Measurements from ENCODE around the gene BPIFB1. TPM values are rescaled to one million over a fixed set of nuclear protein-coding genes. Genes with fewer than 3 reads are reported as not detected.

The BPIFB1 gene
- total RNA-seq, 1 experiment from 2014 or later, result not detected

GRCh38 chr20:33348136-33348937 lies 65.3 kb downstream of the BPIFB1 start:
- no peak for DNase-seq (ENCODE audit: unreplicated experiment)
- H3K27ac Mint-ChIP-seq (ENCODE audit: low read depth, unreplicated experiment), result no peak overlapping the region
- no peaks in the 10 kb centered on the region for H3K4me1 Mint-ChIP-seq (ENCODE audit: insufficient read depth, unreplicated experiment)
- H3K4me3 Mint-ChIP-seq (ENCODE audit: unreplicated experiment), result no peak overlapping the region
- H3K36me3 Mint-ChIP-seq (ENCODE audit: insufficient read depth, unreplicated experiment), result peaks cover 18% of the 10 kb centered on the region
- ChIA-PET POLR2A (no interaction called here), CTCF (interaction anchor here (0.6 kb wide), 2 partner anchors 22 to 923 kb away, joined by 3 to 5 read pairs; no protein-coding TSS in a partner anchor)
- TF ChIP-seq CTCF (IDR thresholded peaks at IDR 0.05; ENCODE audit: unreplicated experiment), result no peak
- intact Hi-C loops (cut with micrococcal nuclease), result no loop called here
- H3K9me3 Mint-ChIP-seq (ENCODE audit: unreplicated experiment), result no peaks in the 10 kb centered on the region
- BruUV-seq (replicated peaks), result no TSS peak
- H3K27me3 Mint-ChIP-seq (ENCODE audit: insufficient read depth, unreplicated experiment), result no peaks in the 10 kb centered on the region

GRCh38 chr20:33349493-33349892 lies 66.5 kb downstream of the BPIFB1 start:
- H3K27me3 Mint-ChIP-seq (ENCODE audit: insufficient read depth, unreplicated experiment), result no peaks in the 10 kb centered on the region
- no peak overlapping the region for H3K27ac Mint-ChIP-seq (ENCODE audit: low read depth, unreplicated experiment)
- H3K4me1 Mint-ChIP-seq (ENCODE audit: insufficient read depth, unreplicated experiment), result no peaks in the 10 kb centered on the region
- H3K4me3 Mint-ChIP-seq (ENCODE audit: unreplicated experiment), result no peak overlapping the region
- TF ChIP-seq CTCF (IDR thresholded peaks at IDR 0.05; ENCODE audit: unreplicated experiment), result no peak
- H3K36me3 Mint-ChIP-seq (ENCODE audit: insufficient read depth, unreplicated experiment), result peaks cover 27% of the 10 kb centered on the region
- H3K9me3 Mint-ChIP-seq (ENCODE audit: unreplicated experiment), result no peaks in the 10 kb centered on the region
- BruUV-seq (replicated peaks), result no TSS peak
- intact Hi-C loops (cut with micrococcal nuclease), result no loop called here
- POLR2A ChIA-PET, result no interaction called here
- CTCF ChIA-PET, result no interaction called here
- DNase-seq (ENCODE audit: unreplicated experiment), result no peak

GRCh38 chr20:33351696-33352095 lies 68.7 kb downstream of the BPIFB1 start:
- Mint-ChIP-seq H3K27me3 (ENCODE audit: insufficient read depth, unreplicated experiment) (no peaks in the 10 kb centered on the region), H3K36me3 (ENCODE audit: insufficient read depth, unreplicated experiment) (peaks cover 45% of the 10 kb centered on the region), H3K9me3 (ENCODE audit: unreplicated experiment) (no peaks in the 10 kb centered on the region), H3K4me1 (ENCODE audit: insufficient read depth, unreplicated experiment) (no peaks in the 10 kb centered on the region), H3K4me3 (ENCODE audit: unreplicated experiment) (no peak overlapping the region), H3K27ac (ENCODE audit: low read depth, unreplicated experiment) (no peak overlapping the region)
- POLR2A ChIA-PET, result no interaction called here
- BruUV-seq (replicated peaks), result no TSS peak
- no peak for DNase-seq (ENCODE audit: unreplicated experiment)
- CTCF ChIA-PET, result no interaction called here
- TF ChIP-seq CTCF (IDR thresholded peaks at IDR 0.05; ENCODE audit: unreplicated experiment), result no peak
- intact Hi-C loops (cut with micrococcal nuclease), result no loop called here

- H3K4me1 Mint-ChIP-seq (ENCODE audit: insufficient read depth, unreplicated experiment), result no peaks in the 10 kb centered on the region
- POLR2A ChIA-PET, result no interaction called here
- TF ChIP-seq CTCF (IDR thresholded peaks at IDR 0.05; ENCODE audit: unreplicated experiment), result no peak
- intact Hi-C loops (cut with micrococcal nuclease), result no loop called here
- DNase-seq (ENCODE audit: unreplicated experiment), result no peak
- H3K9me3 Mint-ChIP-seq (ENCODE audit: unreplicated experiment), result no peaks in the 10 kb centered on the region
- CTCF ChIA-PET, result no interaction called here
- BruUV-seq (replicated peaks), result no TSS peak
- H3K4me3 Mint-ChIP-seq (ENCODE audit: unreplicated experiment), result no peak overlapping the region
- H3K27ac Mint-ChIP-seq (ENCODE audit: low read depth, unreplicated experiment), result no peak overlapping the region
- no peaks in the 10 kb centered on the region for H3K27me3 Mint-ChIP-seq (ENCODE audit: insufficient read depth, unreplicated experiment)
- H3K36me3 Mint-ChIP-seq (ENCODE audit: insufficient read depth, unreplicated experiment), result peaks cover 52% of the 10 kb centered on the region
Measured at GRCh38 chr20:33352258-33353012, 69.4 kb downstream of the BPIFB1 start.
